Activated CD4-positive, alpha-beta T cell treated with anti-CD3 and anti-CD28 coated beads for 48 hours (primary cell): ENCODE data around the gene TROAP.
"Not testable (repeated sequence)": the region's sequence is repeated elsewhere in the genome, so short reads cannot be mapped to it uniquely, and the experiment has no call there.

Experiments
- DNase-seq: peaks from one replicate; pipeline ENCODE4 v3.0.0-alpha.2; 2020

The TROAP gene, protein sequence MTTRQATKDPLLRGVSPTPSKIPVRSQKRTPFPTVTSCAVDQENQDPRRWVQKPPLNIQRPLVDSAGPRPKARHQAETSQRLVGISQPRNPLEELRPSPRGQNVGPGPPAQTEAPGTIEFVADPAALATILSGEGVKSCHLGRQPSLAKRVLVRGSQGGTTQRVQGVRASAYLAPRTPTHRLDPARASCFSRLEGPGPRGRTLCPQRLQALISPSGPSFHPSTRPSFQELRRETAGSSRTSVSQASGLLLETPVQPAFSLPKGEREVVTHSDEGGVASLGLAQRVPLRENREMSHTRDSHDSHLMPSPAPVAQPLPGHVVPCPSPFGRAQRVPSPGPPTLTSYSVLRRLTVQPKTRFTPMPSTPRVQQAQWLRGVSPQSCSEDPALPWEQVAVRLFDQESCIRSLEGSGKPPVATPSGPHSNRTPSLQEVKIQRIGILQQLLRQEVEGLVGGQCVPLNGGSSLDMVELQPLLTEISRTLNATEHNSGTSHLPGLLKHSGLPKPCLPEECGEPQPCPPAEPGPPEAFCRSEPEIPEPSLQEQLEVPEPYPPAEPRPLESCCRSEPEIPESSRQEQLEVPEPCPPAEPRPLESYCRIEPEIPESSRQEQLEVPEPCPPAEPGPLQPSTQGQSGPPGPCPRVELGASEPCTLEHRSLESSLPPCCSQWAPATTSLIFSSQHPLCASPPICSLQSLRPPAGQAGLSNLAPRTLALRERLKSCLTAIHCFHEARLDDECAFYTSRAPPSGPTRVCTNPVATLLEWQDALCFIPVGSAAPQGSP

DNA sequence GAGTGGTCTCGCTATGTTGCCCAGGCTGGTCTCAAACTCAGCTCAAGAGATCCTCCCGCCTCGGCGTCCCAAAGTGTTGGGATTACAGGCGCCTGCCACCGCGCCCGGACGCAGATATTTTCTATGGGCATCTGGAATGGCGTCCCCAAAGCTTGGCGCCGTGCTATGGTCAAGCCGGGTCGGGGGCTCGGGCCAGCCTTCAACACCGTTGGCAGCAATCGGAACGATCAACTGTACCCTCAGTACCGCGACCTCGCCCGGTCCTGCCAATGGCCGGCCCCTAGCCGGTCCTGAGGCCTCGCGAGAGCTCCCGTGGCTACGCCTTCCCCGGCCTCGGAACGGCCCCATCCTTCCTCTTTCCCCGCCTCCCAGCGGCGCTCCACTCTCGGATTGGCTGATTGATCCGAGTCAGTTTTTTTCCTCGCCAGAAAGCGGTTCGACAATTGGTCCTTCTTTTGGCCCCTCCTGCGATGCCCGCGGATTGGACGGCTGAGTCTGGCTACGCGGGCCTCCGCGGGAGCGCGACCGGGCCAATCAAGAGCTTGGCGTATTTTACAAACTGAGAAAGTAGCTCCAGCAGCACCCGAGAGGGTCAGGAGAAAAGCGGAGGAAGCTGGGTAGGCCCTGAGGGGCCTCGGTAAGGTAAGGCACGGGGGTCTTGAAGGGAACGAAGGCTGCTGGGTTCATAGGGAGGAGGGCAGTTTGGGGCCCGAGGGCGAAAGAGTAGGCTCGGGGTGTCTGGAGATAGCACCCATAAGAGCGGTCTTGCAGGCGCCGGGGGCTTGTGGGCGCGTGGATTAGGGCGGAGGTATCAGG is at the start of gene TROAP:
TROAP (plus strand) TSS at position 548 of the 816 bp plus-strand sequence. CDS start 354 bp downstream, outside the sequence.
- peak; percentile 98 for DNase-seq

DNA sequence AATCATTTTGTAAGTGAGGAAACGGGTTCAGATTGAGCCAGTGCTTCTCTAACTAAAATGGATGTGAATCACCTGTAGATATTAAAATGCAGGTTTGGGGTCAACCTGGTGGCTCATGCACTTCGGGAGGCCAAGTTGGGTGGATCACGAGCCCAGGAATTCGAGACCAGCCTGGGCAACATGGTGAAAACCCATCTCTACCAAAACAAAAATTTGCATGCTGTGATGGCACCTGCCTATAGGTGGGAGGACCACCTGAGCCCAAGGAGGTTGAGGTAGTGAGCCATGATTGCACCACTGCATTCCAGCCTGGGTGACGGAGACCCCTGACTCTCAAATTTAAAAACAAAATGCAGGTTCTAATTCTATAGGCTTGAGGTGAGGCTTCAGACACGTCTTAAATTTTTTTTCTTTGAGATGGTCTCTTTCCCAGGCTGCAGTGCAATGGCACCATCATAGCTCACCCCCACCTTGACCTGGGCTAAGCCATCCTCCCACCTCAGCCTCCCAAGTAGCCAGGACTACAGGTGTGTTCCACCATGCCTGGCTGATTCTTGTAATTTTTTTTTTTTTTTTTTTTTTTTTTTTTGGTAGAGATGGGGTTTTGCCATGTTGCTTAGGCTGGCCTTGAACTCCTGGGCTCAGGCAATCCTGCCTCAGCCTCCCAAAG is 49.2 kb upstream of the TROAP start:
- DNase-seq = no peak

DNA sequence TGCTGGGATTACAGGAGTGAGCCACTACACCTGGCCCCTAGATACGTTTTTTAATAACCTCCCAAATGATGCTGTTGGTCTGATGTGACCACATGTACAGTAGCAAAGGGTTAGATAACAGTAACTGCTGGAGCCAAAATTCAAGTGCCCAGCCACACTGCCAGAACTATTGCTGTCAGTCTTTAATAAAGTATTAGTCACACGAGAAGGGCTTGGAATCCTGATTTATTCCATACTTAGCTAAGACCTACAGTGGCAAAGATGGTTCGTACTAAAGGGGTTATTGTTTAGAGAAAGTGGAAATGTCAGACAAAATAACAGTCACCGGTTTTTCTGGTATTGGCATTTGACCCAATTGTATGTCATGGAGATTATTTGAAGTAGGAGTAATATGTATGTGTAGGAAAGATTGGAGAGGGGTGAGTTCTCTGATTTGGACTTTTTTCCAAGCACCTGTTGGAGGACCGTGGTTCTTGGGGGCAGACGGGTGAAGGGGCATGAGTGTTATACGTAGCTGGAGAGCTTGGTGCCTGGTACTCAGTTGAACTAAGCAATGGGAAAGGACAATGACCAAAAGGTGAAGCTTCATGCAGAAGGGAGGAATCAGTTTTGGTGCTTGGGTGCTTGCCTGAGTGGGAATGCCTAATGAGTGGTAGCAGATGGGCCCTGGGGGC is 48.5 kb upstream of the TROAP start:
- no peak for DNase-seq

DNA sequence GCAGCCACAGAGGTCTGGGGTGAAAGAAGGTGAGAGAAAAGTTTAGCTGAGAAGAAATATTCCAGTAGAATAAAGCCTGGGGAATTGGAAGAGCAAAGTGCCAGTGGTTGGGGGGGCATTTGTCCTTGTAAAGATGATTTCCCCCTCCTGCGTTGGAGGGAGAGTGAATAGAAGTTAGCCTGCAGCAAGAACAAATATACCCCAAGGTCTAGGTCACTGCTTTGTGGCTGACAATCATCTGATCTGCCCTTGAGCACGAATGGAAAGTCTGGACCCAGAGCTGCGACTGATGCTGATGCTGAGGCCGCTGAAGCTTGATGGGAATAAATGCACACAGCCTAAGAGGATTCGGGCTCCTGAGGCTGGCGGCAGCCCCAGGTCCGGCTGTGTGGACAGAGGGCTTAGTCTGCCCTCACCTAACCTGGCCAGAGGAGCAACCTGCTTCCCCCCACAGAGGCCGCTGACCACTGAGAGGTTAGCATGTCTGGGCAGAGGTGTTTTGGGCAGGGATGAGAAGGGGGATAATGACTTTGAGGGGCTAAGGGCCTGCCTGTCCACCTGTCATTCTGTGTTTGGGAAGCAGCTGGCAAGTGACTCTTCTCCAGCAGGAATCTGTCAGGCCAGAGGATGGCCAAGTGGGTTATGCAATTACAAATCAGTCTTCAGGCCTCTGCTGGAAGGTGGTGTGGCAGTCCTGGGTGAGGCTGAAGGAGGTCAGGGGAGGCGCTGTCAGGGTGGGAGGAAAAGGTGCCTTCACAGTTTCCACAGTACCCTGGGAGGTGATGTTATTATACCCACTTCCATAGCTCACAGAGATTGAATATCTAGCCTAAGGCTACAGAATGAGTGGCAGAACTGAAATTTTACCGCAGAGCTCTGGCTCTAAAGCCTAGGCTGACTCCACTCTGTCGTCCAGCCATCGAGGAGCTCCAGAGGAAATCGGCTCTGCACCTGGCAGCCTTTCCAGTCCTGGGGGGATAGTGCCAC is 46.5 kb upstream of the TROAP start:
- DNase-seq = no peak

DNA sequence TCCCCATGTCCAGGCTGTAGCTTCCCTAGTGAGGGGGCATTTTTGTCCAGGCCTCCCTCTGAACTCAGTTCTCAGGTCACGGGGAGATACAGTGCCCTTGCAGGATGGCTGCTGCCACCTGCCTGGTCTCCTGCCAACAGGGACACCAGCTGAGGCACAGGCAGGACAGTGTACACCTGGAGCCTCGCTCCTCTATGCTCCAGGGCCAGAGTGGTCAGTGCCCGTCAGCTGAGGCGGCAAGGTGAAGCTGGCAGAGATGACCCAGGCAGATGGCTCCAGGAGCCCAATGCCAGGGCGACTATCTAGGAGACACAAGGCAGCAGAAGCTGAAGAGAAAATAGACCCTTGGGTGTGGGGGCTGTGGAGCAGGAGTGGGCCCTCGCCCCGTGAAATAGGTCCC is 45.6 kb upstream of the TROAP start:
- DNase-seq = no peak

DNA sequence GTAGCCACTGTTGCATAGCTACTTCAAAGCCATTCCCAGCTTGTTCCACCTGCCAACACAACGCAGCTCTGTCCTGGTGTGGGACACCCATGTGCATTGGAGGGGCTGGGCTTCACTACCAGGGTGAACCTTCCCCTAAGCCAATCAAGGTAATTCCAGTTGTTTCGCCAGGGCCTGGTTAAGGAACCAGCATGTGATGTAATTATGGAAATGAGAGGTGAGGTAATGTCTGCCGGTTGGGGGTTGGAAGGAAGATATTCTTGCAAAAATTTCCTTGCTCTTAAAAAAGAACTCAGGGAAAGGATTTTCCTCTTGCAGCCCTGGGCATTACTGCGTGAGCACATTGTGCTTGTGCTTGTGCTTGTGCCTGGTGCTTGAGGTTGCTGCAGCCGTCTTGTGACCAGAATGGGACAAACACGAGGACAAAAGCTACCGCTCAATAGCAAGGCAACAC is 43.3 kb upstream of the TROAP start:
- no peak for DNase-seq

DNA sequence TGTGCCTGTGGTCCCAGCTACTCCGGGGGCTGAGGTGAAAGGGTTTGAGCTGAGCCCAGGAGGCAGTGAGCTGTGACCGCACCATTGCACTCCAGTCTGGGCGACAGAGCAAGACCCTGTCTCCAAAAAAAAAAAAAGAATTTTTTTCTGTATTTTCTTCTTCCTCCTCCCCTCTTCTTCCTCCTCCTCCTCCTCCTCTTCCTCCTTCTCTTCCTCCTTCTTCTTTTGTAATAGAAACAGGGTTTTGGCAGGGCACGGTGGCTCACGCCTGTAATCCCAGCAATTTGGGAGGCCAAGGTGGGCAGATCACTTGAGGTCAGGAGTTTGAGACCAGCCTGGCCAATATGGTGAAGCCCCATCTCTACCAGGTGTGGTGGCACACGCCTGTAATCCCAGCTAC is 42.5 kb upstream of the TROAP start:
- DNase-seq = not testable (repeated sequence)

DNA sequence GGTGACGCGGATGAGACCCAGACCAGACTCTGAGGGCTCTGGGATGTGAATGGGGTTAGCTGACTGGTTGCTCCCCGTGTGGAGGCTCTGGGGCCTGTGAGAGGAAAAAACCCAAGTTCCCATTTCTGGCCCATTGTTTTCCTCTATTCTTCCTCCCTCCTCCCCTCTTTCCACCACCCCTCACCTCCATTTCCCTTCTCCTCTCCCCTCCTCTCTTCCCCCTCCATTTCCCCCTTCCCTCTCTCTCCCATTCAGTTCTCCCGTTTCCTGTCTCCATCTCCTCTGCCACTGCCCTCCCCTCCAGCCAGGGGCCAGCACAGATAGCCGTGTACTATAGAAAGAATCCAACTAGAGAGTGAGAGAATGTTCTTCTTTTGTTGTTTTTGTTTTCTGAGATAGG is 40.8 kb upstream of the TROAP start:
- DNase-seq = no peak

DNA sequence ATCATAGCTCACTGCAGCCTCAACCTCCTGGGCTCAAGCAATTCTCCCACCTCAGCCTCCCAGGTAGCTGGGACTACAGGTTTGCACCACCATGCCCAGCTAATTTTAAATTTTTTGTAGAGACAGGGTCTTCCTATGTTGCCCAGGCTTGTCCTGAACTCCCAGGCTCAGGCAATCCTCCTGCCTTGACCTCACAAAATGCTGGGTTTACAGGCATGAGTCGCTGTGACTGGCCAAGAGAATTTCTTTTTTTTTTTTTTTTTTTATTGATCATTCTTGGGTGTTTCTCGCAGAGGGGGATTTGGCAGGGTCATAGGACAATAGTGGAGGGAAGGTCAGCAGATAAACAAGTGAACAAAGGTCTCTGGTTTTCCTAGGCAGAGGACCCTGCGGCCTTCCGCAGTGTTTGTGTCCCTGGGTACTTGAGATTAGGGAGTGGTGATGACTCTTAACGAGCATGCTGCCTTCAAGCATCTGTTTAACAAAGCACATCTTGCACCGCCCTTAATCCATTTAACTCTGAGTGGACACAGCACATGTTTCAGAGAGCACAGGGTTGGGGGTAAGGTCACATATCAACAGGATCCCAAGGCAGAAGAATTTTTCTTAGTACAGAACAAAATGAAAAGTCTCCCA is 40.2 kb upstream of the TROAP start:
- not testable (repeated sequence) for DNase-seq

DNA sequence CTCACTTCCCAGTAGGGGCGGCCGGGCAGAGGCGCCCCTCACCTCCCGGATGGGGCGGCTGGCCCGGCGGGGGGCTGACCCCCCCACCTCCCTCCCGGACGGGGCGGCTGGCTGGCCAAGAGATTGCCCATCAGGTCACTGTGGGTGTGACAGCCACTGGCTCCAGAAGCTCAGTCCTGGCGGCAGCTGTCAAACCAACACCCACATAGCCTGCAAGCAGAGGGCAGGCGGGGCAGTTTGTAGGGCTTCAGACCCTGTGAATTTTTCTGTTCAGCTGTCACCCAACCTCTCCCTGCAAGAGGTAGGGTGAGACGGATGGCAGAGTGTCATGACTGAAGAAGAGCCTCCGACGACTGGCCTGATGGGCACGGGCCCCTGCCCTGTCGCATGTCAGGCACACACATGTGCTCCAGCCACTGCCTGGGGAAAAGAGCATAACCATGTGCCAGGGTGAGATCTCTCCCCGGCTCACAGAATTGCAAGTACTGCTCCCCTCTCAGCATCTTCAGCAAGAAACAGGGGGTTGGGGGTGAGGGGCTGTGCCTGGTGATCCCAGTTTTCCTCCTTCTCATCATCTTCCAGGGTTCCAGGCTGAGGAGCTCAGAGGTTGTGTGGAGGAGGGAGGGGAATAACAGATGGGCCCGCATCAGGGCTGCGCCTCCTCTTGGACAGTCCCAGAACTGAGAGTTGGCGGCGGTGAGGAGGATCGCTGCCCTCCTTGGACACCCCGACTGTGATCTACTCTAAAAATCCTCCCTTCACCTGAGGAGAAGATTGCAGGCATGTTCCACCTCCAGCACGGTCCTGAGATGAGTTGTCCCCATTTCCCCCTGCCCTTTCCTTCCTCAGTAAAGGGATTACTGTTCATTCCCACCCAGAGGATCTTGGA is 39.3 kb upstream of the TROAP start:
- DNase-seq = no peak

DNA sequence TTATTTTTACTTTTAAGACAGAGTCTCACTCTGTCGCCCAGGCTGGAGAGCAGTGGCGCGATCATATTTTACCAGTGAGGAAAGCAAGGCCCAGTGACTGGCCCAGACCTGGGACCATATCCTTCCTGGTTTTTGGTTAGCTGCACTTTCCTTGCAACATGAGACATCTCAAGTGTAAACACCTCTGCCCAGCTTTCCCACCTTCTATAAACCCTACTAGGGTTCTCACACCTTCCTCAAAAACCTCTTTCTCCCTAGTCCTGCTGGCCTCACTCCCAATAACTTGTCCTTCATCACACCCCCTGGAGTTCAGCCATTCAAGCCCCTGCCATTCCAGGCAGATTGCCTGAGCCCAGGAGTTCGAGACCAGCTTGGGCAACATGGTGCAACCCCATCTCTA is 38.4 kb upstream of the TROAP start:
- DNase-seq = no peak

DNA sequence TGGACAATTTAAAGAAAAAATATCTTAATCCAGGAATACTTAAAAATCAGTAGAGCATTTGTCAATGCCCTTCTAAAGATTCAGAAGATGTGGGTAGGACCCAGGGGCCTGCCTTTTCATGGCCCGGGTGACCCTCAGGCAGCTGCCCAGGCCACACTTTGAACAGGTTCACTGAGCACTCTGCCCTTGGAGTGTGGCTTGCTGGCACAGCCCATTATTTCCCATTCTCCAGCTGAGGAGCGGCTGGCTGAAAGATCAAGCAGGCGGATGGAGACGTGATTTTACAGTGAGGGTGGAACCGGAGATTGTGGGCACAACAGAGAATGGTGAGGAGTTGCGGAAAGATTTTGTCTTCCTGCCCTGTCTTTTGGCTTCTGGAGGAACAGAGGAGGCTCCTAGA is 35.2 kb upstream of the TROAP start:
- no peak for DNase-seq

DNA sequence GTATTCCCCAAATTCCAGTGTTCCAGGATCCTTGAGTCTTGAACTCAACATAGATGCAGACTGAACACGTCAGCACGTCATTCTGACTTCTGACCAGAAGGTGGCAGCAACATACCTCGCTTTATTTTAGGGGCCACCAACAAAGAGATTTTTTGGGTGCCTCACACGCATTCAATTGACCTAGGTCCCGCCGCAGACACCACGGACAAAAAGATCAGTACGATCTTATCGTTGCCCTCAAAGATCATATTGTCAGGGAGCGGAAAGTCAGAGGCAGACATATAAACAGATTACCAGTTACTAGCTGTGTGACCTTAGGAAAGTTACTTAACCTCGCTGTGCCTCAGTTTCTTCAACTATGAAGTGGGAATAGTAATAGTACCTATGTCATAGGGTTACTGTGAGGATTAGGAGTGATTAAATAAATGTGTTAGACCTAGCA is 34.6 kb upstream of the TROAP start:
- DNase-seq = peak; percentile 75

DNA sequence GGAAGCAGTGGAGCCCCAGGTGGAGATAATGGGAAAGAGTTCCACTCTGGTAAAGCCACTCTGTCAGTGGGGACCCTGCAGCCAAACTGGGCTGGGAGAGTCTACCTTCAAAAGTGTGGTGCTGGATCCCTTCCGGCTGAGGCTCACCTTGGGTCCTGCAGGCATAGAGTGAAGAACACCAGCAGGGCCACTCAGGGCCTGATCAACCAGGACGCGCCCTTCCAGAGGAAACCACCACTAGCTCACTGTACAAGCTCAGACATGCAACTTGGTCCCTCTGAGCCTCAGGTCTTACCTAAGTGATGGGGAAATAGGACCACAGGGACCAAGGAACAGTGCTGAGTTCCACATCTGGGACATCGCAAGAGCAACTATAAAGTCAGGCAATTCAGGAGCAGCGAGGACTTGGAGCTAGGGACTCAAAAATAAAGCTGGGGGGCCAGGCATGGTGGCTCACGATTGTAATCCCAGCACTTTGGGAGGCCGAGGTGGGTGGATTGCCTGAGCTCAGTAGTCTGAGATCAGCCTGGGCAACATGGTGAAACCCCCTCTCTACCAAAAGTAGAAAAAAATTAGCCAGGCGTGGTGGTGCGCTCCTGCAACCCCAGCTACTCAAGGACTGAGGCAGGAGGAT is 34.0 kb upstream of the TROAP start:
- DNase-seq = no peak

DNA sequence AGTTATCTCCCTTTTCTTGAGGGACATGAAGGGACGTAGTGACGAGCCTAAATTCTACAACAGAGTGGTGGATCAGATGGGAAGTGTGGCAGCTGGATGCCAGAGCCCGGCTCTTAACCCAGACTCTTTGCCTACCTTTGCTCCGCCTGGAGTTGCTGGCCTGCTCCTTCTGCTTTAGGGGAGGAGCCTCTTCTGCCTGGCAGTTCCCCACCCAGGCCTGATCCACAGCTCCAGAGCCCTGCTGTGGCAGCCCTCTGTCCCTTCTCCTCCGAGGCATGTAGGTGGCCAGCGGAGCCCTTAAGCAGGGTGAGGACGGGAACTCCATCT is 30.4 kb upstream of the TROAP start:
- no peak for DNase-seq

DNA sequence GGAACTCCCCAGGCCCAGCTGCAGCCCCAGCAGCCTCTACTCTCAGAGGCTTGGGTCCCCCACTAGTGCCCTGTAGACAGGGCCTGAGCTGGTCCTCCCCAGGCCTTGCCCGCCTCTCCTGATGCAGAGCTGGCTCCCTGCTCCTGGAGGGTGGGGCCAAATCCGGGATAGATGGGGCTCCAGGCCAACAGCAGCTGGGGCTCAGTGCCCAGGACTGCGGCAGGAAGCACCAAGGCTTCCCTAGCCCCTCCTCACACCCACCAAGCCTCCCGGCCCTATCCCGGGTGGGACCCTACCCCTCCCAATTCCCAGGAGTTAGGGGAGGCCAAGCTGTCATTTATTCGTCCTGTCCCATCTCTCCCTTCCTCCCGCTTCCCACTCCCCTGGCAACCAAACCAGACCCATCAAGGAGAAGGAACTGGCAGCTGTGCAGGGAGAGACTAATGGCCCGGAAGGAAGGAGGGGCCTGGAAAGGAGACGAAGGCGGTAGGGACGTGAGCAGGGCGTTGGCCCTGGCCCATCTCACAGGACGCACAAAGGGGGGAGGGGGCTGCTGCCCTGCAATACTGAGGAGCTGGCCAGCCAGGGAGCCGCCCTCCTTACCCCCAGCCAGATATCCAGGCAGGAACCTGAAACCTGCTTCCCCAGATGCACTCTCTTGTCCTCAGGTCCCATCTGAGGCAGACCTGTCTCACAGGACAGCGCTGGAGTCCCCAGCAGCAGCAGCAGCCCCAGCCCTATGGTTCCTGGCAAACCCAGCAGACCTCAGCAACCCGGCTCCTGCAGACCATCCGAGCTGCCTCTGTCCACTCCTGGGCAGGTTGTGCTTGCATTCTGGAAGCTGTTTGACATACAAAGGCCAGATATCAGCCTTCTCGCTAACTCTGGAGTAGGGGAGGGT is 29.7 kb upstream of the TROAP start:
- DNase-seq = no peak

DNA sequence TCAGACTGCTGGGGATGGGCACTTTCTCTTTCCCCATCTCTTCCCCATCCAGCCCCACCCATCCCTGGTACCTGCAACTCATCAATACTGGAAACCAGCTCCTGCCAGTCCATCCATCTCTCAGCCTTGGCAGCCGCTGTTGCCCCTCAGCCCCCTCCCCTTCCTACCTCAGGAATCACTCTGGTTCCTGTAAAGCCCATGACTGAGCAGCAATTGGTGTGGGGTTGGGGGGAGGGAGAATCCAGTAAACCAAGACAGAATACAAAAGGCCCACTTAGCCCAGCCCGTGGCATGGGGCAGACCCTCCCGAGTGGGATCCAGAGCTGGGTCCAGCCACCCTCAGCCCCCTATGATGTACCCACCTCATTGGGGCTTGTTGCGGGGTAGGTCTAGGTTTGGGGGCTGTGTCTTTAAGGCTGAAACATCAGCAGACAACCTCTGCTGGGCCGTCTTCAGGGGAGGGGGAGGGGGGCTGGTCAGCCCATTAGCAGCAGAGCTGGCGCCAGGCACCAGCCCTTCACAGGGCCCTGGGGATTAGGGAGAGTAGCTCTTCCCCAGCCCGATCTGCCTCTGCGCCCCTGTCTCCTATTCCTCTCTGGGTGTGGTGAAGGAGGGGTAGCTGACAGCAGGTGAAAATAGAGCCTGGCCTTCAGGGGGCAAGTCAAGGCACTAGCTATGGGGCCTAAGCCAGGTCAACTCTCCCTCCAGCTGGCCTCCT is 28.8 kb upstream of the TROAP start:
- no peak for DNase-seq
